K562 (cell line): ENCODE results near the gene KYAT1. TPM values are rescaled to one million over a fixed set of nuclear protein-coding genes. Genes with fewer than 3 reads are reported as not detected.

Experiments used
- CEBPB ChIP-seq: fragments of 450-650 bp; IDR thresholded peaks from 2 replicates; pipeline ENCODE4 v1.6.1; 2016; ENCODE audit warnings: missing genetic modification characterization, missing compliant biosample characterization
- CEBPG ChIP-seq, 3 experiments: fragments of 200-800 bp in 1 of 3; sonication (Bioruptor generic) in 1 of 3; sonication (generic) in 1 of 3; formaldehyde crosslinking in 1 of 3; IDR thresholded peaks in 2 of 3; conservative IDR thresholded peaks in 1 of 3; 2 replicates each; pipeline versions ENCODE4 v1.6.1 to v1.8.0; 2016 to 2022; ENCODE audit warnings: missing compliant biosample characterization in 2 of 3, missing genetic modification characterization in 2 of 3, mild to moderate bottlenecking in 1 of 3, missing genetic modification reagents in 1 of 3
- ESRRB ChIP-seq: fragments of 250-450 bp; sonication (Bioruptor Pico); IDR thresholded peaks from 2 replicates; pipeline ENCODE4 v1.5.0; 2020; ENCODE audit warnings: mild to moderate bottlenecking, moderate library complexity, borderline replicate concordance
- GTF2E2 ChIP-seq: fragments of 200-800 bp; sonication (Bioruptor generic); IDR thresholded peaks from 2 replicates; pipeline ENCODE4 v1.6.1; 2016; ENCODE audit warnings: missing genetic modification characterization, missing compliant biosample characterization
- MYNN ChIP-seq, 2 experiments: sonication (generic); formaldehyde crosslinking in 1 of 2; IDR thresholded peaks; 2 replicates each; pipeline versions ENCODE4 v1.5.0 to v1.6.1; 2016 to 2020; ENCODE audit warnings: antibody characterized with exemption in 1 of 2, missing genetic modification reagents in 1 of 2
- NELFE ChIP-seq: IDR thresholded peaks from 2 replicates; pipeline ENCODE4 v1.6.1; 2011; ENCODE audit warnings: mild to moderate bottlenecking; ENCODE audit not compliant: insufficient read depth, insufficient read length
- NR2C1 ChIP-seq, 2 experiments: fragments of 450-650 bp; IDR thresholded peaks; 2 replicates each; pipeline ENCODE4 v1.6.1; 2017; ENCODE audit warnings: mild to moderate bottlenecking in 2 of 2, antibody characterized with exemption in 1 of 2, inconsistent platforms in 1 of 2, missing compliant biosample characterization in 1 of 2, missing genetic modification characterization in 1 of 2
- POLR2G ChIP-seq: fragments of 200-400 bp; formaldehyde crosslinking; IDR thresholded peaks from 2 replicates; pipeline ENCODE4 v1.6.1; 2017; ENCODE audit warnings: low read depth, mild to moderate bottlenecking, antibody characterized with exemption, low read length, moderate library complexity
- POLR3G ChIP-seq: IDR thresholded peaks from 2 replicates; pipeline ENCODE4 v1.6.1; 2011; ENCODE audit not compliant: insufficient read length, insufficient replicate concordance; ENCODE audit errors: extremely low read depth
- PPARD ChIP-seq: fragments of 250-450 bp; sonication (Bioruptor Pico); IDR thresholded peaks from 2 replicates; pipeline ENCODE4 v1.8.0; 2022; ENCODE audit warnings: inconsistent platforms, mild to moderate bottlenecking, moderate library complexity
- ZNF253 ChIP-seq: fragments of 250-450 bp; sonication (Bioruptor Pico); conservative IDR thresholded peaks from 2 replicates; pipeline ENCODE4 v1.6.1; 2021; ENCODE audit warnings: mild to moderate bottlenecking
- polyA plus RNA-seq, 8 experiments: library from polyadenylated mRNA; depleted of rRNA in 4 of 8; stranded (reverse) in 5 of 8; unstranded in 3 of 8; fragments of >200 nt; fragmentation: Nextera tagmentation in 2 of 8; fragmentation: Illumina TruSeq in 1 of 8; extraction: Ambion mirVana in 2 of 8; extraction: Trizol in 1 of 8; gene quantifications; 2 replicates each; pipeline versions ENCODE4 v1.2.1 to v1.2.3, GENCODE V29; 2011 to 2014; ENCODE audit warnings: inconsistent platforms in 1 of 8, missing spikeins in 1 of 8
- total RNA-seq, 7 experiments: library from RNA; depleted of rRNA in 6 of 7; stranded (reverse); fragments of >200 nt in 6 of 7; fragmentation: Illumina TruSeq in 2 of 7; extraction: Trizol in 2 of 7; gene quantifications; 2 replicates each; pipeline versions ENCODE4 v1.2.1 to v1.2.3, GENCODE V29; 2011 to 2021; ENCODE audit warnings: low replicate concordance in 1 of 7
- TF ChIP-seq, protein P1 (sequence below): fragments of 450-650 bp; IDR thresholded peaks from 2 replicates; pipeline ENCODE4 v1.6.1; 2016; ENCODE audit warnings: missing biosample characterization, missing genetic modification characterization
- TF ChIP-seq, protein P2 (sequence below), 2 experiments: fragments of 450-650 bp; IDR thresholded peaks; 2 replicates each; pipeline ENCODE4 v1.6.1; 2018; ENCODE audit warnings: mild to moderate bottlenecking in 2 of 2, low read depth in 1 of 2; ENCODE audit not compliant: partially characterized antibody in 2 of 2
- TF ChIP-seq, protein P3 (sequence below): sonication (generic); formaldehyde crosslinking; IDR thresholded peaks from 2 replicates; pipeline ENCODE4 v1.8.0; 2022; ENCODE audit warnings: mild to moderate bottlenecking, missing genetic modification reagents, borderline replicate concordance

KYAT1 gene
- total and polyA plus RNA-seq, 9 of the 15 experiments (the other 6 are each of a cell fraction or from before 2014, with no cell fraction given): 6.4 to 16.8 (median 11.1) TPM

DNA sequence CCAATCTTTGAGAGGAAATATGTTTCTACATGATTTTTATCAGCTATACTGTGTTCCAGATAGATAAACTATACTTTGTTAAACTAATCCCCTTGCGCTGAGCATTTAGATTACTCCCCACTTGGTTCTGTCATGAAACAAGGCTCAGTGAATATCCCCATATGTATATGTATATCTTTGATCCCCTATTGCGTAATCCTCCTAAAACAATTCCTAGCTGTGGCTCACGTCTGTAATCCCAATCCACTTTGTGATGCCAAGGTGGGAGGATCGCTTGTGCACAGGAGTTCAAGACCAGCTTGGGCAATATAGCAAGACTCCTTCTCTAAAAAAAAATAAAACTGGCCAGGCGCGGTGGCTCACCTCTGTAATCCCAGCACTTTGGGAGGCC, 41.7 kb upstream of the KYAT1 start (continued):
- TF ChIP-seq NR2C1 (IDR thresholded peaks at IDR 0.05) (no peak), NR2C1 (tag; IDR thresholded peaks at IDR 0.05) (no peak), PPARD (CRISPR knock-in tag) (no peak), CEBPB (tag) (peak; percentile 97), MYNN (IDR thresholded peaks at IDR 0.05) (no peak), MYNN (CRISPR knock-in tag; IDR thresholded peaks at IDR 0.05) (no peak), GTF2E2 (tag) (no peak), CEBPG (CRISPR knock-in tag; IDR thresholded peaks at IDR 0.05) (peak; percentile 70), CEBPG (tag; conservative IDR thresholded peaks at IDR 0.05 in 1 of 2, IDR thresholded peaks at IDR 0.05 in 1 of 2) (peak; percentile 82 to 98), POLR3G (no peak), POLR2G (no peak), ZNF253 (CRISPR knock-in tag) (no peak), ESRRB (CRISPR knock-in tag) (no peak), NELFE (no peak)
- TF ChIP-seq, protein P1, sequence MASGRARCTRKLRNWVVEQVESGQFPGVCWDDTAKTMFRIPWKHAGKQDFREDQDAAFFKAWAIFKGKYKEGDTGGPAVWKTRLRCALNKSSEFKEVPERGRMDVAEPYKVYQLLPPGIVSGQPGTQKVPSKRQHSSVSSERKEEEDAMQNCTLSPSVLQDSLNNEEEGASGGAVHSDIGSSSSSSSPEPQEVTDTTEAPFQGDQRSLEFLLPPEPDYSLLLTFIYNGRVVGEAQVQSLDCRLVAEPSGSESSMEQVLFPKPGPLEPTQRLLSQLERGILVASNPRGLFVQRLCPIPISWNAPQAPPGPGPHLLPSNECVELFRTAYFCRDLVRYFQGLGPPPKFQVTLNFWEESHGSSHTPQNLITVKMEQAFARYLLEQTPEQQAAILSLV (tag): peak; percentile 73
- TF ChIP-seq, protein P2, sequence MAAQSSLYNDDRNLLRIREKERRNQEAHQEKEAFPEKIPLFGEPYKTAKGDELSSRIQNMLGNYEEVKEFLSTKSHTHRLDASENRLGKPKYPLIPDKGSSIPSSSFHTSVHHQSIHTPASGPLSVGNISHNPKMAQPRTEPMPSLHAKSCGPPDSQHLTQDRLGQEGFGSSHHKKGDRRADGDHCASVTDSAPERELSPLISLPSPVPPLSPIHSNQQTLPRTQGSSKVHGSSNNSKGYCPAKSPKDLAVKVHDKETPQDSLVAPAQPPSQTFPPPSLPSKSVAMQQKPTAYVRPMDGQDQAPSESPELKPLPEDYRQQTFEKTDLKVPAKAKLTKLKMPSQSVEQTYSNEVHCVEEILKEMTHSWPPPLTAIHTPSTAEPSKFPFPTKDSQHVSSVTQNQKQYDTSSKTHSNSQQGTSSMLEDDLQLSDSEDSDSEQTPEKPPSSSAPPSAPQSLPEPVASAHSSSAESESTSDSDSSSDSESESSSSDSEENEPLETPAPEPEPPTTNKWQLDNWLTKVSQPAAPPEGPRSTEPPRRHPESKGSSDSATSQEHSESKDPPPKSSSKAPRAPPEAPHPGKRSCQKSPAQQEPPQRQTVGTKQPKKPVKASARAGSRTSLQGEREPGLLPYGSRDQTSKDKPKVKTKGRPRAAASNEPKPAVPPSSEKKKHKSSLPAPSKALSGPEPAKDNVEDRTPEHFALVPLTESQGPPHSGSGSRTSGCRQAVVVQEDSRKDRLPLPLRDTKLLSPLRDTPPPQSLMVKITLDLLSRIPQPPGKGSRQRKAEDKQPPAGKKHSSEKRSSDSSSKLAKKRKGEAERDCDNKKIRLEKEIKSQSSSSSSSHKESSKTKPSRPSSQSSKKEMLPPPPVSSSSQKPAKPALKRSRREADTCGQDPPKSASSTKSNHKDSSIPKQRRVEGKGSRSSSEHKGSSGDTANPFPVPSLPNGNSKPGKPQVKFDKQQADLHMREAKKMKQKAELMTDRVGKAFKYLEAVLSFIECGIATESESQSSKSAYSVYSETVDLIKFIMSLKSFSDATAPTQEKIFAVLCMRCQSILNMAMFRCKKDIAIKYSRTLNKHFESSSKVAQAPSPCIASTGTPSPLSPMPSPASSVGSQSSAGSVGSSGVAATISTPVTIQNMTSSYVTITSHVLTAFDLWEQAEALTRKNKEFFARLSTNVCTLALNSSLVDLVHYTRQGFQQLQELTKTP (IDR thresholded peaks at IDR 0.05; ENCODE audit: low read depth in 1 of 2, partially characterized antibody in 2 of 2): no peak
- TF ChIP-seq, protein P3, sequence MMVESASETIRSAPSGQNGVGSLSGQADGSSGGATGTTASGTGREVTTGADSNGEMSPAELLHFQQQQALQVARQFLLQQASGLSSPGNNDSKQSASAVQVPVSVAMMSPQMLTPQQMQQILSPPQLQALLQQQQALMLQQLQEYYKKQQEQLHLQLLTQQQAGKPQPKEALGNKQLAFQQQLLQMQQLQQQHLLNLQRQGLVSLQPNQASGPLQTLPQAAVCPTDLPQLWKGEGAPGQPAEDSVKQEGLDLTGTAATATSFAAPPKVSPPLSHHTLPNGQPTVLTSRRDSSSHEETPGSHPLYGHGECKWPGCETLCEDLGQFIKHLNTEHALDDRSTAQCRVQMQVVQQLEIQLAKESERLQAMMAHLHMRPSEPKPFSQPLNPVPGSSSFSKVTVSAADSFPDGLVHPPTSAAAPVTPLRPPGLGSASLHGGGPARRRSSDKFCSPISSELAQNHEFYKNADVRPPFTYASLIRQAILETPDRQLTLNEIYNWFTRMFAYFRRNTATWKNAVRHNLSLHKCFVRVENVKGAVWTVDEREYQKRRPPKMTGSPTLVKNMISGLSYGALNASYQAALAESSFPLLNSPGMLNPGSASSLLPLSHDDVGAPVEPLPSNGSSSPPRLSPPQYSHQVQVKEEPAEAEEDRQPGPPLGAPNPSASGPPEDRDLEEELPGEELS (CRISPR knock-in tag): no peak
